GM18868 (cell line): Measurements from ENCODE around the gene FILIP1L.

ENCODE experiments used
- ATAC-seq: cut with Tn5 transposase; IDR thresholded peaks from one replicate; pipeline ENCODE4 v1.9.1; 2021; ENCODE audit warnings: mild to moderate bottlenecking, moderate library complexity; ENCODE audit not compliant: unreplicated experiment

FILIP1L gene

GRCh38 chr3:100125161-100125938 is 11.0 kb upstream of the FILIP1L start:
- no peak for ATAC-seq

- no peak for ATAC-seq
Measured at GRCh38 chr3:100124201-100124761, 10.0 kb upstream of the FILIP1L start.

GRCh38 chr3:100123112-100123511 is 8.8 kb upstream of the FILIP1L start:
- ATAC-seq, result no peak

- ATAC-seq, result no peak
Measured at GRCh38 chr3:100122321-100122720, 8.0 kb upstream of the FILIP1L start.

GRCh38 chr3:100120693-100121092 is 6.4 kb upstream of the FILIP1L start:
- no peak for ATAC-seq

GRCh38 chr3:100120012-100120411 is 5.7 kb upstream of the FILIP1L start:
- no peak for ATAC-seq

- no peak for ATAC-seq
Measured at GRCh38 chr3:100117093-100117492, 2.8 kb upstream of the FILIP1L start.

GRCh38 chr3:100113723-100114412 is 433 bp downstream of the FILIP1L start:
- no peak for ATAC-seq

- no peak for ATAC-seq
Measured at GRCh38 chr3:100111728-100112127, 2.6 kb downstream of the FILIP1L start.

- ATAC-seq, result no peak
Measured at GRCh38 chr3:100110162-100110561, 4.1 kb downstream of the FILIP1L start.

- no peak for ATAC-seq
Measured at GRCh38 chr3:100108464-100109079, 5.7 kb downstream of the FILIP1L start.

- ATAC-seq, result no peak
Measured at GRCh38 chr3:100107221-100107814, 7.0 kb downstream of the FILIP1L start.

- no peak for ATAC-seq
Measured at GRCh38 chr3:100106531-100107141, 7.7 kb downstream of the FILIP1L start.

- ATAC-seq, result no peak
Measured at GRCh38 chr3:100106094-100106493, 8.2 kb downstream of the FILIP1L start.

GRCh38 chr3:100105501-100105900 is 8.8 kb downstream of the FILIP1L start:
- no peak for ATAC-seq

GRCh38 chr3:100104817-100105413 is 9.4 kb downstream of the FILIP1L start:
- no peak for ATAC-seq

- ATAC-seq, result no peak
Measured at GRCh38 chr3:100104442-100104798, 9.9 kb downstream of the FILIP1L start.

GRCh38 chr3:100103558-100104441 is 10.5 kb downstream of the FILIP1L start:
- ATAC-seq, result peak; percentile 77

GRCh38 chr3:100102757-100103156 is 11.5 kb downstream of the FILIP1L start:
- no peak for ATAC-seq
